ENCODE data around the gene PSD2. TPM values are rescaled to one million over a fixed set of nuclear protein-coding genes. Genes with fewer than 3 reads are reported as not detected.

Gene PSD2
- total and polyA plus RNA-seq, 2 of the 13 experiments (the other 11 are each of a cell fraction or from before 2014, with no cell fraction given): 0.07 TPM; not detected in 1

DNA sequence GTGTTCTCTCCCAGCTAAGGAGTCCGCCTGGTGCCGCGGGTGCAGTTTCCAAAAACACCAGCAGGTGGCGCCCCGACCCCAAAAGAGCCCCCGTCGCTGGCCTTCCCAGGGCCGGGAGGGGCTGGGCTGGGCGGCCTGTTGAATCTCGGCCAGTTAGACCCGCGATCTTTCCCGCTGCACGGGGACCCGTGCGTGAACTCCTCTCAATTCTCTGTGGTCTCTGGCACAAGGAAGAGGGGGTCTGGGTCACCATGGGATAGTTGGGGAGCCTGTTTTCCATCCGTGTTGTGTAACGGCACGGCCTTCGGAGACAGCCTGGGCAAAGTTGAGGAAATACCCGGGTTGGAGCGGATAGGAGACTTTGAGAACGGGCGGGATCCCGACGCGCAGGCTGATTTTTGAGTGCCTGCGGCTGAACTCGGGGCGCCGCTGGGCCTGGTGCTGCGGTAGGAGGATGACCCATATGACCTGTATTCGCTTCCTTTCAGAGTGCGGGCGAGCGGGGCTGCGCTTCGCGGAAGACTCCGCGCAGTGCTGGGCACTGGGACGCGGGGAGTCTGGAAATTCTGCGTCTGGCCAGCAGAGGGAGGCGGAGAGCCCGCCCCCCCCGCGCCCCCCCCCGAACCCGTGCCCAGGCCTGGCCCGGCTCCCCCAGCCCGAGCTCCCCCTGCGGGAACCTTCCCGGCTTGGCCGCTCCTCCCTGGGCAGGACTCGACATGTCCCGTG lies 7.9 kb upstream of the PSD2 start (continued):
- TF ChIP-seq, protein P1, sequence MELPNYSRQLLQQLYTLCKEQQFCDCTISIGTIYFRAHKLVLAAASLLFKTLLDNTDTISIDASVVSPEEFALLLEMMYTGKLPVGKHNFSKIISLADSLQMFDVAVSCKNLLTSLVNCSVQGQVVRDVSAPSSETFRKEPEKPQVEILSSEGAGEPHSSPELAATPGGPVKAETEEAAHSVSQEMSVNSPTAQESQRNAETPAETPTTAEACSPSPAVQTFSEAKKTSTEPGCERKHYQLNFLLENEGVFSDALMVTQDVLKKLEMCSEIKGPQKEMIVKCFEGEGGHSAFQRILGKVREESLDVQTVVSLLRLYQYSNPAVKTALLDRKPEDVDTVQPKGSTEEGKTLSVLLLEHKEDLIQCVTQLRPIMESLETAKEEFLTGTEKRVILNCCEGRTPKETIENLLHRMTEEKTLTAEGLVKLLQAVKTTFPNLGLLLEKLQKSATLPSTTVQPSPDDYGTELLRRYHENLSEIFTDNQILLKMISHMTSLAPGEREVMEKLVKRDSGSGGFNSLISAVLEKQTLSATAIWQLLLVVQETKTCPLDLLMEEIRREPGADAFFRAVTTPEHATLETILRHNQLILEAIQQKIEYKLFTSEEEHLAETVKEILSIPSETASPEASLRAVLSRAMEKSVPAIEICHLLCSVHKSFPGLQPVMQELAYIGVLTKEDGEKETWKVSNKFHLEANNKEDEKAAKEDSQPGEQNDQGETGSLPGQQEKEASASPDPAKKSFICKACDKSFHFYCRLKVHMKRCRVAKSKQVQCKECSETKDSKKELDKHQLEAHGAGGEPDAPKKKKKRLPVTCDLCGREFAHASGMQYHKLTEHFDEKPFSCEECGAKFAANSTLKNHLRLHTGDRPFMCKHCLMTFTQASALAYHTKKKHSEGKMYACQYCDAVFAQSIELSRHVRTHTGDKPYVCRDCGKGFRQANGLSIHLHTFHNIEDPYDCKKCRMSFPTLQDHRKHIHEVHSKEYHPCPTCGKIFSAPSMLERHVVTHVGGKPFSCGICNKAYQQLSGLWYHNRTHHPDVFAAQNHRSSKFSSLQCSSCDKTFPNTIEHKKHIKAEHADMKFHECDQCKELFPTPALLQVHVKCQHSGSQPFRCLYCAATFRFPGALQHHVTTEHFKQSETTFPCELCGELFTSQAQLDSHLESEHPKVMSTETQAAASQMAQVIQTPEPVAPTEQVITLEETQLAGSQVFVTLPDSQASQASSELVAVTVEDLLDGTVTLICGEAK (IDR thresholded peaks at IDR 0.05): no peak
- TF ChIP-seq, protein P1 (CRISPR knock-in tag; IDR thresholded peaks at IDR 0.05): no peak
- no peak for TF ChIP-seq RCOR2 (CRISPR knock-in tag; IDR thresholded peaks at IDR 0.05)
- no peak for TF ChIP-seq MTF2 (CRISPR knock-in tag; IDR thresholded peaks at IDR 0.05; ENCODE audit: borderline replicate concordance)
- no peak for TF ChIP-seq HNF4A (CRISPR knock-in tag; IDR thresholded peaks at IDR 0.05)
- no peak for TF ChIP-seq ELF1 (CRISPR knock-in tag; IDR thresholded peaks at IDR 0.05)
- no peak for TF ChIP-seq TSC22D2 (CRISPR knock-in tag; IDR thresholded peaks at IDR 0.05; ENCODE audit: borderline replicate concordance)
- no peak for TF ChIP-seq HOXA7 (CRISPR knock-in tag; IDR thresholded peaks at IDR 0.05)
- TF ChIP-seq KLF12 (CRISPR knock-in tag; IDR thresholded peaks at IDR 0.05; ENCODE audit: borderline replicate concordance): no peak
- no peak for TF ChIP-seq ZNF260 (CRISPR knock-in tag; IDR thresholded peaks at IDR 0.05; ENCODE audit: borderline replicate concordance, low read depth)
- TF ChIP-seq AGO2 (optimal IDR thresholded peaks at IDR 0.05; ENCODE audit: low read depth, low read length): no peak
- no peak for TF ChIP-seq ZEB1 (IDR thresholded peaks at IDR 0.05; ENCODE audit: insufficient replicate concordance, low read depth)
- TF ChIP-seq SALL1 (CRISPR knock-in tag; IDR thresholded peaks at IDR 0.05): peak; percentile 48; the same call in 1 of the 2 replicates
- TF ChIP-seq HMG20B (CRISPR knock-in tag; conservative IDR thresholded peaks at IDR 0.05): no peak
- TF ChIP-seq FUBP1 (CRISPR knock-in tag; IDR thresholded peaks at IDR 0.05; ENCODE audit: borderline replicate concordance): no peak
- TF ChIP-seq PAX8 (CRISPR knock-in tag; IDR thresholded peaks at IDR 0.05; ENCODE audit: borderline replicate concordance): no peak
- no peak for TF ChIP-seq IKZF1 (IDR thresholded peaks at IDR 0.05)
- TF ChIP-seq GATA4 (IDR thresholded peaks at IDR 0.05; ENCODE audit: borderline replicate concordance, low read depth): no peak
- no peak for TF ChIP-seq HHEX (CRISPR knock-in tag; IDR thresholded peaks at IDR 0.05)

Data from HepG2 (cell line).